Coronary artery (tissue), 2 donors: Measurements from ENCODE around the gene SLC23A2.
"Not testable (repeated sequence)": the region's sequence is repeated elsewhere in the genome, so short reads cannot be mapped to it uniquely, and the experiment has no call there.

Experiments used
- DNase-seq: peaks from one replicate; pipeline ENCODE4 v3.0.0-alpha.2; 2017; ENCODE audit warnings: low spot score
- H3K27ac ChIP-seq, 2 donors: fragments of 200-600 bp; sonication (generic); one replicate each; pipeline ENCODE4 v1.5.1; 2016 to 2019
- H3K4me3 ChIP-seq: fragments of 200-600 bp; sonication (generic); 2 replicates; pipeline ENCODE4 v1.5.1; 2016; ENCODE audit warnings: mild to moderate bottlenecking, moderate library complexity
- CTCF ChIP-seq: fragments of 200-600 bp; sonication (generic); IDR thresholded peaks from one replicate; pipeline ENCODE4 v1.5.1; 2019; ENCODE audit warnings: antibody characterized with exemption

Gene SLC23A2

GRCh38 chr20:4987130-4987529, 14.2 kb downstream of the SLC23A2 start:
- no peak for TF ChIP-seq CTCF
- Histone ChIP-seq H3K27ac (no peak overlapping the region), H3K4me3 (no peak overlapping the region)
- no peak for DNase-seq

- DNase-seq, result no peak
- no peak for TF ChIP-seq CTCF
- no peak overlapping the region for H3K27ac ChIP-seq
Measured at GRCh38 chr20:4985658-4986057, 15.7 kb downstream of the SLC23A2 start.

GRCh38 chr20:4982281-4982680, 19.0 kb downstream of the SLC23A2 start:
- no peak overlapping the region for H3K27ac ChIP-seq
- no peak for DNase-seq
- no peak overlapping the region for H3K4me3 ChIP-seq
- TF ChIP-seq CTCF, result no peak

More at GRCh38 chr20:4985658-4986057, 15.7 kb downstream of the SLC23A2 start:
- no peak overlapping the region for H3K4me3 ChIP-seq

- no peak overlapping the region for H3K4me3 ChIP-seq
- no peak for DNase-seq
- H3K27ac ChIP-seq, result no peak overlapping the region
- TF ChIP-seq CTCF, result no peak
Measured at GRCh38 chr20:4979841-4980410, 21.4 kb downstream of the SLC23A2 start.

- Histone ChIP-seq H3K27ac (no peak overlapping the region), H3K4me3 (no peak overlapping the region)
- no peak for DNase-seq
- no peak for TF ChIP-seq CTCF
Measured at GRCh38 chr20:4978050-4978918, 23.0 kb downstream of the SLC23A2 start.

GRCh38 chr20:4976014-4976413, 25.3 kb downstream of the SLC23A2 start:
- not testable (repeated sequence) for DNase-seq, H3K4me3 ChIP-seq, H3K27ac ChIP-seq

GRCh38 chr20:4973330-4974097, 27.8 kb downstream of the SLC23A2 start:
- H3K27ac ChIP-seq, result peak overlapping the region; percentile 33 to 65
- peak; percentile 72 for DNase-seq
- no peak for TF ChIP-seq CTCF
- peak overlapping the region; percentile 54 for H3K4me3 ChIP-seq
